Endothelial cell of umbilical vein (primary cell): ENCODE results near the gene TUT1. TPM values are rescaled to one million over a fixed set of nuclear protein-coding genes. Genes with fewer than 3 reads are reported as not detected.

Experiments
- BruUV-seq: library from RNA; stranded (reverse); fragments of 400-500 nt; replicated peaks from 2 replicates; lab custom pipeline; 2021; lab: Mats Ljungman, UMichigan
- CTCF ChIA-PET: fragments of 300-600, 350-600 bp; sonication (Branson Sonifier 250); formaldehyde crosslinking; loops from one replicate; lab custom pipeline; 2021; ENCODE audit warnings: antibody characterized with exemption, inconsistent platforms; lab: Charles Lee
- POLR2A ChIA-PET: fragments of 300-600, 350-600 bp; sonication (Branson Sonifier 250); formaldehyde crosslinking; loops from one replicate; lab custom pipeline; 2021; ENCODE audit warnings: antibody characterized with exemption, inconsistent platforms; lab: Charles Lee
- DNase-seq: peaks from one replicate; pipeline ENCODE4 v3.0.0-alpha.2; 2011; ENCODE audit warnings: low read depth, low spot score
- FAIRE-seq: peaks from 2 replicates; lab custom pipeline; 2011; peaks lifted over from hg19 to GRCh38; lab: Jason Lieb, UNC
- H2AFZ ChIP-seq: 2 replicates; pipeline ENCODE4 v1.6.0; 2012; ENCODE audit warnings: low read depth, low read length, control low read depth, inconsistent platforms
- H3K27ac ChIP-seq: 2 replicates; pipeline ENCODE4 v1.5.1; 2011; ENCODE audit warnings: low read depth, mild to moderate bottlenecking, control low read depth, low read length, moderate library complexity; ENCODE audit not compliant: insufficient read depth
- H3K27me3 ChIP-seq, 2 experiments: 2 replicates each; pipeline versions ENCODE4 v1.6.0 to v1.6.1; 2011; ENCODE audit warnings: low read length in 2 of 2, mixed read lengths in 1 of 2; ENCODE audit not compliant: control insufficient read depth in 2 of 2, insufficient read depth in 2 of 2
- H3K36me3 ChIP-seq, 2 experiments: 2 replicates in 1 of 2; 3 replicates in 1 of 2; pipeline ENCODE4 v1.5.1; 2011; ENCODE audit warnings: low read length in 2 of 2, mild to moderate bottlenecking in 1 of 2, moderate library complexity in 1 of 2; ENCODE audit not compliant: control insufficient read depth in 2 of 2, insufficient read depth in 2 of 2; ENCODE audit errors: extremely low read depth in 1 of 2
- H3K4me1 ChIP-seq: 3 replicates; pipeline ENCODE4 v1.5.1; 2011; ENCODE audit warnings: mild to moderate bottlenecking, low read length; ENCODE audit not compliant: control insufficient read depth, insufficient read depth; ENCODE audit errors: extremely low read depth
- H3K4me2 ChIP-seq: 2 replicates; pipeline ENCODE4 v1.6.1; 2011; ENCODE audit warnings: low read length, control low read depth, mixed read lengths; ENCODE audit not compliant: insufficient read depth
- H3K4me3 ChIP-seq, 3 experiments: fragments of 200-600 bp in 1 of 3; sonication (generic), shearing (Covaris generic) in 1 of 3; replicated peaks in 1 of 3; 2 replicates each; pipeline ENCODE4 v1.5.1; 2011 to 2016; ENCODE audit warnings: control low read depth in 3 of 3, low read length in 3 of 3, mild to moderate bottlenecking in 2 of 3, inconsistent platforms in 1 of 3, low read depth in 1 of 3, moderate library complexity in 1 of 3; ENCODE audit not compliant: insufficient read depth in 1 of 3
- H3K79me2 ChIP-seq: 2 replicates; pipeline ENCODE4 v1.6.0; 2012; ENCODE audit warnings: low read length, inconsistent platforms; ENCODE audit not compliant: control insufficient read depth, insufficient read depth
- H3K9ac ChIP-seq: replicated peaks from 2 replicates; pipeline ENCODE3; 2011; ENCODE audit warnings: low read length, control low read depth; ENCODE audit not compliant: insufficient read depth; ENCODE audit errors: extremely low read depth
- H3K9me1 ChIP-seq: replicated peaks from 3 replicates; pipeline ENCODE4 v1.6.0; 2011; ENCODE audit warnings: mild to moderate bottlenecking, low read length; ENCODE audit not compliant: control insufficient read depth, insufficient read depth; ENCODE audit errors: extremely low read depth
- H3K9me3 ChIP-seq: replicated peaks from 2 replicates; pipeline ENCODE4 v1.5.1; 2012; ENCODE audit warnings: low read length, inconsistent platforms; ENCODE audit not compliant: control insufficient read depth, insufficient read depth
- H4K20me1 ChIP-seq: replicated peaks from 2 replicates; pipeline ENCODE3; 2011; ENCODE audit warnings: mild to moderate bottlenecking, low read length; ENCODE audit not compliant: control insufficient read depth, insufficient read depth; ENCODE audit errors: extremely low read depth
- EZH2 ChIP-seq: IDR thresholded peaks from 2 replicates; pipeline ENCODE4 v1.6.1; 2012; ENCODE audit warnings: borderline replicate concordance, low read depth, mild to moderate bottlenecking, moderate library complexity, low read length, inconsistent platforms; ENCODE audit not compliant: severe bottlenecking
- FOS ChIP-seq: IDR thresholded peaks from 2 replicates; pipeline ENCODE4 v1.6.1; 2011; ENCODE audit warnings: mild to moderate bottlenecking, low read length, moderate library complexity, borderline replicate concordance; ENCODE audit not compliant: insufficient read depth
- GATA2 ChIP-seq: IDR thresholded peaks from 2 replicates; pipeline ENCODE4 v1.7.0; 2011; ENCODE audit warnings: low read depth, mild to moderate bottlenecking, moderate library complexity, mixed read lengths, low read length; ENCODE audit not compliant: insufficient read length, insufficient read depth
- JUN ChIP-seq: IDR thresholded peaks from 2 replicates; pipeline ENCODE4 v1.6.1; 2011; ENCODE audit warnings: borderline replicate concordance, low read depth; ENCODE audit not compliant: insufficient read length, insufficient read depth
- MAX ChIP-seq: IDR thresholded peaks from 2 replicates; pipeline ENCODE4 v1.6.1; 2011; ENCODE audit not compliant: insufficient read depth, insufficient read length
- MYC ChIP-seq: IDR thresholded peaks from one replicate; pipeline ENCODE4 v1.6.1; 2011; ENCODE audit warnings: mild to moderate bottlenecking, low read depth, low read length
- POLR2A ChIP-seq: IDR thresholded peaks from 2 replicates; pipeline ENCODE4 v1.6.1; 2012; ENCODE audit warnings: low read depth, mild to moderate bottlenecking, control low read depth, low read length
- POLR2AphosphoS5 ChIP-seq: IDR thresholded peaks from 2 replicates; pipeline ENCODE4 v1.6.1; 2012; ENCODE audit warnings: low read depth, mild to moderate bottlenecking, control low read depth, low read length, moderate library complexity; ENCODE audit not compliant: insufficient read depth
- dilution Hi-C: fragments of 300-500 bp; cut with MboI; formaldehyde crosslinking; loops from one replicate; pipeline ENCODE4 v1.15.0; 2019; ENCODE audit warnings: low sequenced_read_pairs; ENCODE audit not compliant: extremely low pct_ligation_motif_present
- intact Hi-C: fragments of 100-400 bp; cut with micrococcal nuclease; formaldehyde crosslinking; loops from one replicate; pipeline ENCODE4 v1.10.0; 2022
- microRNA-seq: library from miRNA; unstranded; fragments of <30 nt; microRNA quantifications from one replicate; pipeline ENCODE4 v1.2.0, GENCODE V29; 2021; ENCODE audit warnings: borderline number of aligned reads, borderline replicate concordance
- polyA plus RNA-seq, 4 experiments: library from polyadenylated mRNA; depleted of rRNA in 3 of 4; stranded (reverse) in 3 of 4; unstranded in 1 of 4; fragments of >200 nt; gene quantifications; 2 replicates each; pipeline versions ENCODE4 v1.2.1 to v1.2.3, GENCODE V29; 2011 to 2012; ENCODE audit warnings: missing spikeins in 1 of 4
- small RNA-seq: library from RNA; depleted of rRNA; stranded (forward); fragments of <200 nt; gene quantifications from one replicate; pipeline ENCODE3, GENCODE V24; 2012; ENCODE audit warnings: low replicate concordance, low read depth; ENCODE audit not compliant: insufficient read depth, insufficient read length
- total RNA-seq: library from RNA; stranded (reverse); gene quantifications from 2 replicates; pipeline ENCODE4 v1.2.3, GENCODE V29; 2021
- TF ChIP-seq, protein P1 (sequence below), 2 donors: IDR thresholded peaks; 1 replicate in 1 of 2; 2 replicates in 1 of 2; pipeline ENCODE4 v1.5.1; 2011; ENCODE audit warnings: low read length in 2 of 2, mild to moderate bottlenecking in 2 of 2, moderate library complexity in 2 of 2, control low read depth in 1 of 2, inconsistent platforms in 1 of 2, low read depth in 1 of 2; ENCODE audit not compliant: insufficient read depth in 1 of 2; ENCODE audit errors: extremely low read depth in 1 of 2

TUT1 gene
- total and polyA plus RNA-seq, 2 donors (not counting 3 experiments of a cell fraction or from before 2014, with no cell fraction given): 12.7 to 16.9 TPM

DNA sequence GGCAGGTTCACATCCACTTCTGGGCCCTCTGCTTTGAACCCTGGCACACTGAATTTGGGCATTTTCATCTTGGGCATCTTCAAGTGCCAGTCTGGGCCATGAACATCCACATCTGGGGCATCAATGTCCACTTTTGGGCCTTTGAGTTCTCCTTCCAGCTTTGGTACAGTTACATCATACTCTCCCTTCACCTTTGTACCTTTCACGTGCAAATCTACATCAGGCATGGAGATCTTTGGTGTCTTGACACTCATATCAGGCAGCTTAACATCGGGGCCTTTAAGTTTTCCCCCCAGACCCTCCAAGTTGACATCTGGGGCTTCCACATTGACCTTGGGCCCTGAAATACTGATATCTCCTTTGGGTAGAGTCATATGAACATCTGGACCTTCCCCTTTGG, 59.2 kb downstream of the TUT1 start:
- dilution Hi-C loops: no loop called here
- H4K20me1 ChIP-seq: no peaks in the 10 kb centered on the region
- H3K9me1 ChIP-seq: no peaks in the 10 kb centered on the region
- H3K9ac ChIP-seq: no peak overlapping the region
- H3K36me3 ChIP-seq: peaks cover 30 to 55% of the 10 kb centered on the region in 2 experiments
- FAIRE-seq (no peak), DNase-seq (no peak)
- H3K4me3 ChIP-seq: no peak overlapping the region
- H3K4me2 ChIP-seq: no peak overlapping the region
- peaks cover 85% of the 10 kb centered on the region for H3K79me2 ChIP-seq
- ChIA-PET CTCF (no interaction called here), POLR2A (no interaction called here)
- H3K27ac ChIP-seq: no peak overlapping the region
- H3K27me3 ChIP-seq: no peaks in the 10 kb centered on the region
- no peaks in the 10 kb centered on the region for H3K4me1 ChIP-seq
- H3K9me3 ChIP-seq: no peaks in the 10 kb centered on the region
- intact Hi-C loops: no loop called here
- no TSS peak for BruUV-seq
- no peak overlapping the region for H2AFZ ChIP-seq
- no peak for TF ChIP-seq POLR2A
- no peak for TF ChIP-seq EZH2
- TF ChIP-seq FOS: no peak
- no peak for TF ChIP-seq MYC
- no peak for TF ChIP-seq POLR2AphosphoS5
- TF ChIP-seq JUN: no peak
- TF ChIP-seq, protein P1, sequence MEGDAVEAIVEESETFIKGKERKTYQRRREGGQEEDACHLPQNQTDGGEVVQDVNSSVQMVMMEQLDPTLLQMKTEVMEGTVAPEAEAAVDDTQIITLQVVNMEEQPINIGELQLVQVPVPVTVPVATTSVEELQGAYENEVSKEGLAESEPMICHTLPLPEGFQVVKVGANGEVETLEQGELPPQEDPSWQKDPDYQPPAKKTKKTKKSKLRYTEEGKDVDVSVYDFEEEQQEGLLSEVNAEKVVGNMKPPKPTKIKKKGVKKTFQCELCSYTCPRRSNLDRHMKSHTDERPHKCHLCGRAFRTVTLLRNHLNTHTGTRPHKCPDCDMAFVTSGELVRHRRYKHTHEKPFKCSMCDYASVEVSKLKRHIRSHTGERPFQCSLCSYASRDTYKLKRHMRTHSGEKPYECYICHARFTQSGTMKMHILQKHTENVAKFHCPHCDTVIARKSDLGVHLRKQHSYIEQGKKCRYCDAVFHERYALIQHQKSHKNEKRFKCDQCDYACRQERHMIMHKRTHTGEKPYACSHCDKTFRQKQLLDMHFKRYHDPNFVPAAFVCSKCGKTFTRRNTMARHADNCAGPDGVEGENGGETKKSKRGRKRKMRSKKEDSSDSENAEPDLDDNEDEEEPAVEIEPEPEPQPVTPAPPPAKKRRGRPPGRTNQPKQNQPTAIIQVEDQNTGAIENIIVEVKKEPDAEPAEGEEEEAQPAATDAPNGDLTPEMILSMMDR (IDR thresholded peaks at IDR 0.05; ENCODE audit: extremely low read depth in 1 of 2, insufficient read depth in 1 of 2, low read depth in 1 of 2, low read length in 2 of 2): no peak
- TF ChIP-seq MAX: no peak
- TF ChIP-seq GATA2: no peak

Small RNAs within 50 kb of the gene (microRNA-seq; reads per million reads assigned to microRNA genes)
- not detected for gene MIR6747

Small RNAs within 50 kb of the gene (small RNA-seq; reads per million reads assigned to genes)
- not detected for gene AP001458.1
- gene EEF1G: not detected
- gene MIR6747: not detected

Other genes starting within 250 kb of the TUT1 start
- not detected in 2 replicates for gene SCGB1A1, start 172.5 kb downstream of the TUT1 start, total RNA-seq
- gene SCGB1A1, start 172.5 kb downstream of the TUT1 start, polyA plus RNA-seq: not detected in 2 replicates
- 381 and 436 TPM in 2 replicates for gene AHNAK, start 44.7 kb downstream of the TUT1 start, total RNA-seq
- gene AHNAK, start 44.7 kb downstream of the TUT1 start, polyA plus RNA-seq: 25.1 and 35.2 TPM in 2 replicates
- 1,341 and 1,345 TPM in 2 replicates for gene EEF1G, start 17.6 kb downstream of the TUT1 start, total RNA-seq
- gene EEF1G, start 17.6 kb downstream of the TUT1 start, polyA plus RNA-seq: 1,723 and 2,133 TPM in 2 replicates
- 166 and 176 TPM in 2 replicates for gene MTA2, start 10.3 kb upstream of the TUT1 start, total RNA-seq
- gene MTA2, start 10.3 kb upstream of the TUT1 start, polyA plus RNA-seq: 30.2 and 40.4 TPM in 2 replicates
- gene EML3, start 21.3 kb upstream of the TUT1 start, total RNA-seq: 101 and 110 TPM in 2 replicates
- 75.7 and 78.3 TPM in 2 replicates for gene EML3, start 21.3 kb upstream of the TUT1 start, polyA plus RNA-seq
- 8.2 and 8.8 TPM in 2 replicates for gene ROM1, start 21.7 kb upstream of the TUT1 start, total RNA-seq
- gene ROM1, start 21.7 kb upstream of the TUT1 start, polyA plus RNA-seq: 4.8 and 5.3 TPM in 2 replicates
- gene B3GAT3, start 30.5 kb upstream of the TUT1 start, total RNA-seq: 31.6 and 35.0 TPM in 2 replicates
- 37.2 and 48.0 TPM in 2 replicates for gene B3GAT3, start 30.5 kb upstream of the TUT1 start, polyA plus RNA-seq
- 357 and 389 TPM in 2 replicates for gene GANAB, start 55.1 kb upstream of the TUT1 start, total RNA-seq
- gene GANAB, start 55.1 kb upstream of the TUT1 start, polyA plus RNA-seq: 433 and 455 TPM in 2 replicates
- gene INTS5, start 61.8 kb upstream of the TUT1 start, total RNA-seq: 21.7 and 22.8 TPM in 2 replicates
- 20.3 and 20.9 TPM in 2 replicates for gene INTS5, start 61.8 kb upstream of the TUT1 start, polyA plus RNA-seq
- gene C11orf98, start 73.7 kb upstream of the TUT1 start, total RNA-seq: 58.7 and 61.0 TPM in 2 replicates
- 32.3 and 39.5 TPM in 2 replicates for gene C11orf98, start 73.7 kb upstream of the TUT1 start, polyA plus RNA-seq
- gene CSKMT, start 73.8 kb upstream of the TUT1 start, total RNA-seq: 28.4 and 38.1 TPM in 2 replicates
- 7.8 and 7.9 TPM in 2 replicates for gene CSKMT, start 73.8 kb upstream of the TUT1 start, polyA plus RNA-seq
- gene UQCC3, start 80.2 kb upstream of the TUT1 start, total RNA-seq: 8.6 and 9.0 TPM in 2 replicates
- 15.3 and 15.5 TPM in 2 replicates for gene UQCC3, start 80.2 kb upstream of the TUT1 start, polyA plus RNA-seq
- gene LBHD1, start 80.7 kb upstream of the TUT1 start, total RNA-seq: 7.5 and 10.5 TPM in 2 replicates
- gene LBHD1, start 80.7 kb upstream of the TUT1 start, polyA plus RNA-seq: 3.5 and 3.8 TPM in 2 replicates
- gene UBXN1, start 87.5 kb upstream of the TUT1 start, total RNA-seq: 112 and 113 TPM in 2 replicates
- gene UBXN1, start 87.5 kb upstream of the TUT1 start, polyA plus RNA-seq: 105 and 114 TPM in 2 replicates
- 0.20 and 0.37 TPM in 2 replicates for gene LRRN4CL, start 98.0 kb upstream of the TUT1 start, total RNA-seq
- gene LRRN4CL, start 98.0 kb upstream of the TUT1 start, polyA plus RNA-seq: 0.03 TPM in 1 of 2 replicates, not detected in the other
- gene BSCL2, start 115.9 kb upstream of the TUT1 start, total RNA-seq: 31.1 and 31.3 TPM in 2 replicates
- gene BSCL2, start 115.9 kb upstream of the TUT1 start, polyA plus RNA-seq: 94.8 and 126 TPM in 2 replicates
- gene GNG3, start 116.2 kb upstream of the TUT1 start, total RNA-seq: not detected in 2 replicates
- not detected in 2 replicates for gene GNG3, start 116.2 kb upstream of the TUT1 start, polyA plus RNA-seq
- gene HNRNPUL2, start 135.9 kb upstream of the TUT1 start, total RNA-seq: 53.4 and 56.2 TPM in 2 replicates
- 14.1 and 18.3 TPM in 2 replicates for gene HNRNPUL2, start 135.9 kb upstream of the TUT1 start, polyA plus RNA-seq
- 31.6 and 43.5 TPM in 2 replicates for gene TTC9C, start 137.0 kb upstream of the TUT1 start, total RNA-seq
- gene TTC9C, start 137.0 kb upstream of the TUT1 start, polyA plus RNA-seq: 20.6 and 27.4 TPM in 2 replicates
- 6.9 and 8.1 TPM in 2 replicates for gene ZBTB3, start 162.6 kb upstream of the TUT1 start, total RNA-seq
- 3.7 and 4.1 TPM in 2 replicates for gene ZBTB3, start 162.6 kb upstream of the TUT1 start, polyA plus RNA-seq
- 94.3 and 96.2 TPM in 2 replicates for gene POLR2G, start 170.1 kb upstream of the TUT1 start, total RNA-seq
- gene POLR2G, start 170.1 kb upstream of the TUT1 start, polyA plus RNA-seq: 258 and 266 TPM in 2 replicates
- gene TAF6L, start 179.9 kb upstream of the TUT1 start, total RNA-seq: 28.9 and 30.4 TPM in 2 replicates
- 28.6 and 33.3 TPM in 2 replicates for gene TAF6L, start 179.9 kb upstream of the TUT1 start, polyA plus RNA-seq
- gene TMEM179B, start 195.9 kb upstream of the TUT1 start, total RNA-seq: 27.6 and 27.8 TPM in 2 replicates
- 102 and 123 TPM in 2 replicates for gene TMEM179B, start 195.9 kb upstream of the TUT1 start, polyA plus RNA-seq
- gene TMEM223, start 200.5 kb upstream of the TUT1 start, total RNA-seq: 11.8 and 12.7 TPM in 2 replicates
- 26.7 and 31.8 TPM in 2 replicates for gene TMEM223, start 200.5 kb upstream of the TUT1 start, polyA plus RNA-seq
- 71.4 and 74.4 TPM in 2 replicates for gene NXF1, start 213.9 kb upstream of the TUT1 start, total RNA-seq
- gene NXF1, start 213.9 kb upstream of the TUT1 start, polyA plus RNA-seq: 99.8 and 101 TPM in 2 replicates
- 41.3 and 42.8 TPM in 2 replicates for gene STX5, start 240.5 kb upstream of the TUT1 start, total RNA-seq
- 46.4 and 50.7 TPM in 2 replicates for gene STX5, start 240.5 kb upstream of the TUT1 start, polyA plus RNA-seq
- not detected in 2 replicates for gene TEX54, start 241.3 kb upstream of the TUT1 start, total RNA-seq
- gene TEX54, start 241.3 kb upstream of the TUT1 start, polyA plus RNA-seq: not detected in 2 replicates
- gene WDR74, start 248.1 kb upstream of the TUT1 start, total RNA-seq: 51.7 and 51.8 TPM in 2 replicates
- 44.7 and 44.8 TPM in 2 replicates for gene WDR74, start 248.1 kb upstream of the TUT1 start, polyA plus RNA-seq